ENCODE measurements around the gene C13orf42.

C13orf42 gene

GRCh38 chr13:51111174-51111573 is at the start of gene C13orf42:
Gene C13orf42, minus strand, starts transcription at chr13:51111274. Its CDS starts 65 bp downstream, at chr13:51111209.
- DNase-seq = no peak

GRCh38 chr13:51158880-51159518 is 47.9 kb upstream of the C13orf42 start:
- DNase-seq = peak; percentile 29

- DNase-seq = no peak
These were observed 47.3 kb upstream of the C13orf42 start for GRCh38 chr13:51158365-51158764.

GRCh38 chr13:51156648-51157047 is 45.6 kb upstream of the C13orf42 start:
- no peak for DNase-seq

- DNase-seq = no peak
These were observed 44.9 kb upstream of the C13orf42 start for GRCh38 chr13:51155776-51156515.

- no peak for DNase-seq
These were observed 44.1 kb upstream of the C13orf42 start for GRCh38 chr13:51155161-51155560.

GRCh38 chr13:51154029-51154555 is 43.0 kb upstream of the C13orf42 start:
- DNase-seq = peak; percentile 90

GRCh38 chr13:51153527-51153926 is 42.5 kb upstream of the C13orf42 start:
- no peak for DNase-seq

- DNase-seq = no peak
These were observed 41.6 kb upstream of the C13orf42 start for GRCh38 chr13:51152701-51153100.

- no peak for DNase-seq
These were observed 40.4 kb upstream of the C13orf42 start for GRCh38 chr13:51151463-51151862.

GRCh38 chr13:51148952-51149573 is 38.0 kb upstream of the C13orf42 start:
- DNase-seq = peak; percentile 20

- no peak for DNase-seq
These were observed 37.3 kb upstream of the C13orf42 start for GRCh38 chr13:51148223-51148951.

GRCh38 chr13:51147732-51148131 is 36.7 kb upstream of the C13orf42 start:
- DNase-seq = no peak

GRCh38 chr13:51146667-51147066 is 35.6 kb upstream of the C13orf42 start:
- no peak for DNase-seq

GRCh38 chr13:51137250-51137649 is 26.2 kb upstream of the C13orf42 start:
- DNase-seq = no peak

- DNase-seq = no peak
These were observed 25.4 kb upstream of the C13orf42 start for GRCh38 chr13:51136276-51136980.

- DNase-seq = no peak
These were observed 23.8 kb upstream of the C13orf42 start for GRCh38 chr13:51134763-51135365.

- no peak for DNase-seq
These were observed 19.3 kb upstream of the C13orf42 start for GRCh38 chr13:51130348-51130747.

- peak; percentile 73 for DNase-seq
These were observed 14.6 kb upstream of the C13orf42 start for GRCh38 chr13:51125495-51126226.

GRCh38 chr13:51122868-51123566 is 11.9 kb upstream of the C13orf42 start:
- DNase-seq = no peak

- DNase-seq = peak; percentile 51
These were observed 9.8 kb upstream of the C13orf42 start for GRCh38 chr13:51120873-51121272.

Data from suppressor macrophage treated with lipopolysaccharide for 4 hours (primary cell).